ENCODE measurements around the gene RPIA.

GRCh38 chr2:88733155-88733902, 41.9 kb downstream of the RPIA start:
- TF ChIP-seq CTCF (IDR thresholded peaks at IDR 0.05; ENCODE audit: insufficient read depth, low read depth, low read length) = no peak
- no peak for TF ChIP-seq EZH2 (IDR thresholded peaks at IDR 0.05; ENCODE audit: insufficient read depth, low read length)
